Chondrocyte (in vitro differentiated cells): ENCODE results near the gene SEC14L5. TPM values are rescaled to one million over a fixed set of nuclear protein-coding genes. Genes with fewer than 3 reads are reported as not detected.

ENCODE experiments used
- DNase-seq: peaks from one replicate; pipeline ENCODE4 v3.0.0; 2021; ENCODE audit warnings: mixed read lengths, low spot score
- H3K27ac Mint-ChIP-seq: one replicate; pipeline ENCODE4 v1.8.0; 2021; ENCODE audit warnings: mild to moderate bottlenecking, moderate library complexity, mixed read lengths; ENCODE audit not compliant: unreplicated experiment
- H3K27me3 Mint-ChIP-seq: 2 replicates; pipeline ENCODE4 v1.8.0; 2021; ENCODE audit warnings: low read depth, mixed read lengths
- H3K36me3 Mint-ChIP-seq: 2 replicates; pipeline ENCODE4 v1.8.0; 2021; ENCODE audit warnings: low read depth, mixed read lengths
- H3K4me1 Mint-ChIP-seq: 2 replicates; pipeline ENCODE4 v1.8.0; 2021; ENCODE audit warnings: low read depth, mild to moderate bottlenecking, mixed read lengths
- H3K4me3 Mint-ChIP-seq: one replicate; pipeline ENCODE4 v1.8.0; 2021; ENCODE audit warnings: mild to moderate bottlenecking, moderate library complexity, mixed read lengths; ENCODE audit not compliant: unreplicated experiment
- H3K9me3 Mint-ChIP-seq: 2 replicates; pipeline ENCODE4 v1.8.0; 2021; ENCODE audit warnings: low read depth, mixed read lengths
- total RNA-seq: library from RNA; stranded (reverse); gene quantifications from 3 replicates; pipeline ENCODE4 v1.2.1, GENCODE V29; 2021
- TF ChIP-seq, protein P1 (sequence below): fragments of 200-600 bp; sonication (generic); IDR thresholded peaks from 2 replicates; pipeline ENCODE4 v1.5.0; 2021; ENCODE audit warnings: antibody characterized with exemption, mild to moderate bottlenecking, moderate library complexity

Gene SEC14L5
- total RNA-seq, 1 donor from 2014 or later: not detected

DNA sequence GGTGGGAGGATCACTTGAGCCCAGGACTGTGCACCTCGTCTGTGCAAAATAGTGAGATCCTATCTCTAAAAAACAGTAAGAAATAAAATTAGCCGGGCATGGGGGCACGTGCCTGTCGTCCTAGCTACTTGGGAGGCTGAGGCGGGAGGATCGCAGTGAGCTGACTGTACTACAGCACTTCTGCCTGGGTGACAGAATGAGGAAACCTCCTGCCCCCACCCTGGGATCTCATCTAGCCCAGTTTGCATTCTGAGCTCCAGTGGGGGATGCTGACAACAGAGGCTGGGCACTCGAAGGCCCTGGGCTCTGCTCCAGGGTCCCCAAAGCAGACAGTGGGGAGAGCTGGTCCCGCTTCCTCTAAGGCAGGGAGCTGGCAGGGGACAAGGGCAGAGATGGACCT is 68.5 kb downstream of the SEC14L5 start:
- peaks cover 5% of the 10 kb centered on the region for H3K27me3 Mint-ChIP-seq
- H3K27ac Mint-ChIP-seq: no peak overlapping the region
- no peak overlapping the region for H3K4me3 Mint-ChIP-seq
- no peaks in the 10 kb centered on the region for H3K9me3 Mint-ChIP-seq
- TF ChIP-seq, protein P1, sequence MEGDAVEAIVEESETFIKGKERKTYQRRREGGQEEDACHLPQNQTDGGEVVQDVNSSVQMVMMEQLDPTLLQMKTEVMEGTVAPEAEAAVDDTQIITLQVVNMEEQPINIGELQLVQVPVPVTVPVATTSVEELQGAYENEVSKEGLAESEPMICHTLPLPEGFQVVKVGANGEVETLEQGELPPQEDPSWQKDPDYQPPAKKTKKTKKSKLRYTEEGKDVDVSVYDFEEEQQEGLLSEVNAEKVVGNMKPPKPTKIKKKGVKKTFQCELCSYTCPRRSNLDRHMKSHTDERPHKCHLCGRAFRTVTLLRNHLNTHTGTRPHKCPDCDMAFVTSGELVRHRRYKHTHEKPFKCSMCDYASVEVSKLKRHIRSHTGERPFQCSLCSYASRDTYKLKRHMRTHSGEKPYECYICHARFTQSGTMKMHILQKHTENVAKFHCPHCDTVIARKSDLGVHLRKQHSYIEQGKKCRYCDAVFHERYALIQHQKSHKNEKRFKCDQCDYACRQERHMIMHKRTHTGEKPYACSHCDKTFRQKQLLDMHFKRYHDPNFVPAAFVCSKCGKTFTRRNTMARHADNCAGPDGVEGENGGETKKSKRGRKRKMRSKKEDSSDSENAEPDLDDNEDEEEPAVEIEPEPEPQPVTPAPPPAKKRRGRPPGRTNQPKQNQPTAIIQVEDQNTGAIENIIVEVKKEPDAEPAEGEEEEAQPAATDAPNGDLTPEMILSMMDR: no peak
- no peaks in the 10 kb centered on the region for H3K4me1 Mint-ChIP-seq
- no peak for DNase-seq
- H3K36me3 Mint-ChIP-seq: peaks cover 3% of the 10 kb centered on the region

DNA sequence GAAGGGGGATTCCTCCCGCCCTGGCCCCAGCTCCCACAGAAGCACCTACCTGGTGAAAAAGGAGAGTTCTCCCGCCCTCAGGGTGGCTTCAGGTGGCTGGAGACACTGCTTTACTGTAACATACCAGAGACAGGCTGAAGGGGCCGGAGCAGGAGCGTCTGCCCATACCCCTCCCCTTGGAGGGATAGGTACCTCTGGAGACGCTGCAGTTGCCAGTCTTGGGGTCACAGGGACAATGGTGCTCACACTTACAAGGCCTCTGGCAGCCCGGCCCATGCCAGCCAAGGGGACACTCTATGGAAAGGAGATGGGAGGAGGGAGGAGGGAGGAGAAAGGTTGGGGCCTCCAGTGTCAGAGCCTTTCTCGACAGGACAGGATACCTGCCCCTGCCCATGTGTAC is 69.0 kb downstream of the SEC14L5 start:
- no peaks in the 10 kb centered on the region for H3K9me3 Mint-ChIP-seq
- TF ChIP-seq, protein P1: no peak
- no peak overlapping the region for H3K27ac Mint-ChIP-seq
- H3K27me3 Mint-ChIP-seq: peaks cover 2% of the 10 kb centered on the region
- no peaks in the 10 kb centered on the region for H3K4me1 Mint-ChIP-seq
- no peak for DNase-seq
- H3K36me3 Mint-ChIP-seq: peaks cover 3% of the 10 kb centered on the region
- H3K4me3 Mint-ChIP-seq: no peak overlapping the region

GRCh38 chr16:5027575-5028235 is 69.6 kb downstream of the SEC14L5 start:
- Mint-ChIP-seq H3K9me3 (no peaks in the 10 kb centered on the region), H3K36me3 (peaks cover 3% of the 10 kb centered on the region), H3K4me3 (no peak overlapping the region), H3K27me3 (no peaks in the 10 kb centered on the region), H3K4me1 (peaks cover 4% of the 10 kb centered on the region), H3K27ac (no peak overlapping the region)
- TF ChIP-seq, protein P1: no peak
- DNase-seq: no peak

- DNase-seq: no peak
- TF ChIP-seq, protein P1: no peak
Measured at GRCh38 chr16:5028950-5029475, 70.9 kb downstream of the SEC14L5 start.

GRCh38 chr16:5030251-5030870 is 72.2 kb downstream of the SEC14L5 start:
- no peak overlapping the region for H3K4me3 Mint-ChIP-seq
- no peaks in the 10 kb centered on the region for H3K27me3 Mint-ChIP-seq
- H3K36me3 Mint-ChIP-seq: peaks cover 3% of the 10 kb centered on the region
- TF ChIP-seq, protein P1: no peak
- DNase-seq: no peak
- no peaks in the 10 kb centered on the region for H3K9me3 Mint-ChIP-seq
- no peak overlapping the region for H3K27ac Mint-ChIP-seq
- peaks cover 16% of the 10 kb centered on the region for H3K4me1 Mint-ChIP-seq

More at GRCh38 chr16:5028950-5029475, 70.9 kb downstream of the SEC14L5 start:
- peaks cover 9% of the 10 kb centered on the region for H3K4me1 Mint-ChIP-seq
- H3K4me3 Mint-ChIP-seq: no peak overlapping the region
- H3K27me3 Mint-ChIP-seq: no peaks in the 10 kb centered on the region
- no peak overlapping the region for H3K27ac Mint-ChIP-seq
- no peaks in the 10 kb centered on the region for H3K9me3 Mint-ChIP-seq
- H3K36me3 Mint-ChIP-seq: peaks cover 3% of the 10 kb centered on the region
